Measurements from ENCODE around the gene BSG. TPM values are rescaled to one million over a fixed set of nuclear protein-coding genes. Genes with fewer than 3 reads are reported as not detected.

BSG gene
- polyA plus RNA-seq, 2 donors: 189 to 210 TPM

- H3K36me3 ChIP-seq (ENCODE audit: control insufficient read depth in 2 of 2, insufficient read depth in 2 of 2, low read length in 1 of 2): no peaks in the 10 kb centered on the region
- WGBS, 2 donors: 0 to 1% methylated on average over 14 of the region's 14 CpGs
- H3K4me1 ChIP-seq (ENCODE audit: control insufficient read depth in 2 of 2, insufficient read depth in 2 of 2, low read length in 1 of 2): peaks cover 19 to 24% of the 10 kb centered on the region in 2 donors
- no peaks in the 10 kb centered on the region for H3K27me3 ChIP-seq (ENCODE audit: control insufficient read depth in 1 of 2, insufficient read depth in 2 of 2, low read length in 2 of 2)
- H3K27ac ChIP-seq (ENCODE audit: low read depth in 2 of 2, low read length in 1 of 2): peak overlapping the region; percentile 90 to 98
- no peaks in the 10 kb centered on the region for H3K9me3 ChIP-seq (ENCODE audit: control insufficient read depth in 2 of 2, insufficient read depth in 1 of 2, low read depth in 1 of 2, low read length in 1 of 2)
- peak overlapping the region; percentile 27 to 44 for H3K4me3 ChIP-seq (ENCODE audit: low read depth in 1 of 2, low read length in 2 of 2)
These were observed 826 bp upstream of the BSG start for GRCh38 chr19:571566-571974.

- WGBS, 2 donors: 0 to 1% methylated on average over 39 to 55 of the region's 55 CpGs
- Histone ChIP-seq H3K27ac (ENCODE audit: low read depth in 2 of 2, low read length in 1 of 2) (peak overlapping the region; percentile 90 to 92), H3K4me1 (ENCODE audit: control insufficient read depth in 2 of 2, insufficient read depth in 2 of 2, low read length in 1 of 2) (peaks cover 19 to 31% of the 10 kb centered on the region in 2 donors), H3K36me3 (ENCODE audit: control insufficient read depth in 2 of 2, insufficient read depth in 2 of 2, low read length in 1 of 2) (peaks cover 0 to 5% of the 10 kb centered on the region in 2 donors), H3K4me3 (ENCODE audit: low read depth in 1 of 2, low read length in 2 of 2) (peak overlapping the region; percentile 80 to 95), H3K9me3 (ENCODE audit: control insufficient read depth in 2 of 2, insufficient read depth in 1 of 2, low read depth in 1 of 2, low read length in 1 of 2) (no peaks in the 10 kb centered on the region), H3K27me3 (ENCODE audit: control insufficient read depth in 1 of 2, insufficient read depth in 2 of 2, low read length in 2 of 2) (no peaks in the 10 kb centered on the region)
These were observed 535 bp downstream of the BSG start for GRCh38 chr19:572743-573518.

GRCh38 chr19:573519-573825 lies 1.1 kb downstream of the BSG start:
- Histone ChIP-seq H3K27me3 (ENCODE audit: control insufficient read depth in 1 of 2, insufficient read depth in 2 of 2, low read length in 2 of 2) (no peaks in the 10 kb centered on the region), H3K27ac (ENCODE audit: low read depth in 2 of 2, low read length in 1 of 2) (peak overlapping the region in 1 of 2 donors; percentile 90), H3K9me3 (ENCODE audit: control insufficient read depth in 2 of 2, insufficient read depth in 1 of 2, low read depth in 1 of 2, low read length in 1 of 2) (no peaks in the 10 kb centered on the region), H3K36me3 (ENCODE audit: control insufficient read depth in 2 of 2, insufficient read depth in 2 of 2, low read length in 1 of 2) (peaks cover 0 to 7% of the 10 kb centered on the region in 2 donors), H3K4me3 (ENCODE audit: low read depth in 1 of 2, low read length in 2 of 2) (peak overlapping the region; percentile 80 to 95), H3K4me1 (ENCODE audit: control insufficient read depth in 2 of 2, insufficient read depth in 2 of 2, low read length in 1 of 2) (peaks cover 19 to 31% of the 10 kb centered on the region in 2 donors)
- WGBS, 2 donors: 2 to 3% methylated on average over 15 of the region's 15 CpGs

- Histone ChIP-seq H3K4me1 (ENCODE audit: control insufficient read depth in 2 of 2, insufficient read depth in 2 of 2, low read length in 1 of 2) (peaks cover 19 to 31% of the 10 kb centered on the region in 2 donors), H3K27me3 (ENCODE audit: control insufficient read depth in 1 of 2, insufficient read depth in 2 of 2, low read length in 2 of 2) (no peaks in the 10 kb centered on the region), H3K4me3 (ENCODE audit: low read depth in 1 of 2, low read length in 2 of 2) (peak overlapping the region; percentile 3 to 35), H3K36me3 (ENCODE audit: control insufficient read depth in 2 of 2, insufficient read depth in 2 of 2, low read length in 1 of 2) (peaks cover 4 to 14% of the 10 kb centered on the region in 2 donors), H3K9me3 (ENCODE audit: control insufficient read depth in 2 of 2, insufficient read depth in 1 of 2, low read depth in 1 of 2, low read length in 1 of 2) (no peaks in the 10 kb centered on the region), H3K27ac (ENCODE audit: low read depth in 2 of 2, low read length in 1 of 2) (peak overlapping the region in 1 of 2 donors; percentile 50)
- 23 to 30% methylated on average over 31 to 32 of the region's 32 CpGs for WGBS, 2 donors
These were observed 2.5 kb downstream of the BSG start for GRCh38 chr19:574658-575526.

GRCh38 chr19:575527-576506 lies 3.4 kb downstream of the BSG start:
- Histone ChIP-seq H3K27ac (ENCODE audit: low read depth in 2 of 2, low read length in 1 of 2) (peak overlapping the region in 1 of 2 donors; percentile 44), H3K36me3 (ENCODE audit: control insufficient read depth in 2 of 2, insufficient read depth in 2 of 2, low read length in 1 of 2) (peaks cover 9 to 15% of the 10 kb centered on the region in 2 donors), H3K9me3 (ENCODE audit: control insufficient read depth in 2 of 2, insufficient read depth in 1 of 2, low read depth in 1 of 2, low read length in 1 of 2) (no peaks in the 10 kb centered on the region), H3K27me3 (ENCODE audit: control insufficient read depth in 1 of 2, insufficient read depth in 2 of 2, low read length in 2 of 2) (no peaks in the 10 kb centered on the region), H3K4me3 (ENCODE audit: low read depth in 1 of 2, low read length in 2 of 2) (peak overlapping the region in 1 of 2 donors; percentile 35), H3K4me1 (ENCODE audit: control insufficient read depth in 2 of 2, insufficient read depth in 2 of 2, low read length in 1 of 2) (peaks cover 19 to 31% of the 10 kb centered on the region in 2 donors)
- WGBS, 2 donors: 45 to 48% methylated on average over 36 to 38 of the region's 38 CpGs

- H3K27ac ChIP-seq (ENCODE audit: low read depth in 2 of 2, low read length in 1 of 2): no peak overlapping the region
- no peaks in the 10 kb centered on the region for H3K27me3 ChIP-seq (ENCODE audit: control insufficient read depth in 1 of 2, insufficient read depth in 2 of 2, low read length in 2 of 2)
- 82 to 83% methylated on average over 28 of the region's 28 CpGs for WGBS, 2 donors
- H3K4me1 ChIP-seq (ENCODE audit: control insufficient read depth in 2 of 2, insufficient read depth in 2 of 2, low read length in 1 of 2): peaks cover 17 to 28% of the 10 kb centered on the region in 2 donors
- H3K9me3 ChIP-seq (ENCODE audit: control insufficient read depth in 2 of 2, insufficient read depth in 1 of 2, low read depth in 1 of 2, low read length in 1 of 2): no peaks in the 10 kb centered on the region
- peaks cover 9 to 22% of the 10 kb centered on the region in 2 donors for H3K36me3 ChIP-seq (ENCODE audit: control insufficient read depth in 2 of 2, insufficient read depth in 2 of 2, low read length in 1 of 2)
- no peak overlapping the region for H3K4me3 ChIP-seq (ENCODE audit: low read depth in 1 of 2, low read length in 2 of 2)
These were observed 4.5 kb downstream of the BSG start for GRCh38 chr19:576768-577438.

- H3K27ac ChIP-seq (ENCODE audit: low read depth in 2 of 2, low read length in 1 of 2): no peak overlapping the region
- no peaks in the 10 kb centered on the region for H3K9me3 ChIP-seq (ENCODE audit: control insufficient read depth in 2 of 2, insufficient read depth in 1 of 2, low read depth in 1 of 2, low read length in 1 of 2)
- H3K36me3 ChIP-seq (ENCODE audit: control insufficient read depth in 2 of 2, insufficient read depth in 2 of 2, low read length in 1 of 2): peaks cover 9 to 25% of the 10 kb centered on the region in 2 donors
- no peaks in the 10 kb centered on the region for H3K27me3 ChIP-seq (ENCODE audit: control insufficient read depth in 1 of 2, insufficient read depth in 2 of 2, low read length in 2 of 2)
- no peak overlapping the region for H3K4me3 ChIP-seq (ENCODE audit: low read depth in 1 of 2, low read length in 2 of 2)
- 90% methylated on average over 58 to 66 of the region's 66 CpGs for WGBS, 2 donors
- H3K4me1 ChIP-seq (ENCODE audit: control insufficient read depth in 2 of 2, insufficient read depth in 2 of 2, low read length in 1 of 2): peaks cover 17 to 28% of the 10 kb centered on the region in 2 donors
These were observed 5.3 kb downstream of the BSG start for GRCh38 chr19:577439-578392.
